Measurements from ENCODE around the gene NAA38. TPM values are rescaled to one million over a fixed set of nuclear protein-coding genes. Genes with fewer than 3 reads are reported as not detected.

The NAA38 gene
- total RNA-seq, 4 donors from 2014 or later, result 61.2 to 209 (median 68.2) TPM

GRCh38 chr17:7807206-7807605 lies 50.2 kb downstream of the NAA38 start:
- DNase-seq (ENCODE audit: low spot score) (no peak), ATAC-seq (ENCODE audit: low FRiP score) (peak; percentile 21)
- TF ChIP-seq, protein P1, sequence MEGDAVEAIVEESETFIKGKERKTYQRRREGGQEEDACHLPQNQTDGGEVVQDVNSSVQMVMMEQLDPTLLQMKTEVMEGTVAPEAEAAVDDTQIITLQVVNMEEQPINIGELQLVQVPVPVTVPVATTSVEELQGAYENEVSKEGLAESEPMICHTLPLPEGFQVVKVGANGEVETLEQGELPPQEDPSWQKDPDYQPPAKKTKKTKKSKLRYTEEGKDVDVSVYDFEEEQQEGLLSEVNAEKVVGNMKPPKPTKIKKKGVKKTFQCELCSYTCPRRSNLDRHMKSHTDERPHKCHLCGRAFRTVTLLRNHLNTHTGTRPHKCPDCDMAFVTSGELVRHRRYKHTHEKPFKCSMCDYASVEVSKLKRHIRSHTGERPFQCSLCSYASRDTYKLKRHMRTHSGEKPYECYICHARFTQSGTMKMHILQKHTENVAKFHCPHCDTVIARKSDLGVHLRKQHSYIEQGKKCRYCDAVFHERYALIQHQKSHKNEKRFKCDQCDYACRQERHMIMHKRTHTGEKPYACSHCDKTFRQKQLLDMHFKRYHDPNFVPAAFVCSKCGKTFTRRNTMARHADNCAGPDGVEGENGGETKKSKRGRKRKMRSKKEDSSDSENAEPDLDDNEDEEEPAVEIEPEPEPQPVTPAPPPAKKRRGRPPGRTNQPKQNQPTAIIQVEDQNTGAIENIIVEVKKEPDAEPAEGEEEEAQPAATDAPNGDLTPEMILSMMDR (IDR thresholded peaks at IDR 0.05), result no peak

Small RNA genes within 50 kb of the gene (small RNA-seq; reads per million reads assigned to genes)
- gene SCARNA21, result 2.2 reads per million, percentile 45 among the genes with 10 or more reads in this experiment

Other genes with a start within 250 kb of the NAA38 start
- gene FXR2, start 242.7 kb downstream of the NAA38 start, total RNA-seq, result 10 to 100 TPM; 17.8 to 30.3 (median 22.7) TPM
- 10 to 100 TPM; 55.5 to 81.3 (median 66.2) TPM for gene SAT2, start 229.7 kb downstream of the NAA38 start, total RNA-seq
- 1 to 10 TPM in 1 of 4 donors, under 1 TPM in 1, not detected in 2; 0.37 to 2.5 TPM for gene SHBG, start 227.4 kb downstream of the NAA38 start, total RNA-seq
- gene ATP1B2, start 206.6 kb downstream of the NAA38 start, total RNA-seq, result 1 to 10 TPM in 1 of 4 donors, under 1 TPM in 2, not detected in 1; 0.28 to 1.4 (median 0.48) TPM
- 10 to 100 TPM; 18.1 to 26.3 (median 19.3) TPM for gene TP53, start 170.1 kb downstream of the NAA38 start, total RNA-seq
- gene WRAP53, start 169.1 kb downstream of the NAA38 start, total RNA-seq, result 1 to 10 TPM; 3.5 to 6.8 (median 4.3) TPM
- 1 to 10 TPM in 3 of 4 donors, under 1 TPM in 1; 0.47 to 4.3 (median 2.4) TPM for gene EFNB3, start 152.4 kb downstream of the NAA38 start, total RNA-seq
- gene DNAH2, start 139.8 kb downstream of the NAA38 start, total RNA-seq, result under 1 TPM; 0.19 to 0.95 (median 0.65) TPM
- 10 to 100 TPM in 3 of 4 donors, 1 to 10 TPM in 1; 4.8 to 52.8 (median 34.6) TPM for gene KDM6B, start 23.3 kb downstream of the NAA38 start, total RNA-seq
- gene TMEM88, start 2.5 kb downstream of the NAA38 start, total RNA-seq, result 10 to 100 TPM; 20.2 to 99.9 (median 24.6) TPM
- gene CYB5D1, start 444 bp upstream of the NAA38 start, total RNA-seq, result 10 to 100 TPM in 1 of 4 donors, 1 to 10 TPM in 3; 9.0 to 33.5 (median 9.3) TPM
- 10 to 100 TPM; 47.0 to 77.6 (median 57.3) TPM for gene CHD3, start 31.2 kb upstream of the NAA38 start, total RNA-seq
- gene RNF227, start 58.7 kb upstream of the NAA38 start, total RNA-seq, result 10 to 100 TPM in 2 of 4 donors, 1 to 10 TPM in 2; 4.1 to 19.1 (median 9.7) TPM
- gene KCNAB3, start 72.3 kb upstream of the NAA38 start, total RNA-seq, result 1 to 10 TPM; 1.6 to 2.9 (median 2.6) TPM
- 10 to 100 TPM; 30.0 to 73.3 (median 48.3) TPM for gene TRAPPC1, start 74.4 kb upstream of the NAA38 start, total RNA-seq
- 10 to 100 TPM; 14.8 to 24.7 (median 19.8) TPM for gene CNTROB, start 74.6 kb upstream of the NAA38 start, total RNA-seq
- under 1 TPM in 2 of 4 donors, not detected in 2; 0.09 to 0.12 TPM for gene GUCY2D, start 145.1 kb upstream of the NAA38 start, total RNA-seq
- 1 to 10 TPM; 3.8 to 9.8 (median 8.2) TPM for gene ALOX15B, start 181.5 kb upstream of the NAA38 start, total RNA-seq
- gene ALOX12B, start 230.2 kb upstream of the NAA38 start, total RNA-seq, result not detected